ENCODE measurements around the gene ULBP2. TPM values are rescaled to one million over a fixed set of nuclear protein-coding genes. Genes with fewer than 3 reads are reported as not detected.

Gene ULBP2
- total RNA-seq, 2 experiments from 2014 or later = 0.60 to 2.6 TPM

DNA sequence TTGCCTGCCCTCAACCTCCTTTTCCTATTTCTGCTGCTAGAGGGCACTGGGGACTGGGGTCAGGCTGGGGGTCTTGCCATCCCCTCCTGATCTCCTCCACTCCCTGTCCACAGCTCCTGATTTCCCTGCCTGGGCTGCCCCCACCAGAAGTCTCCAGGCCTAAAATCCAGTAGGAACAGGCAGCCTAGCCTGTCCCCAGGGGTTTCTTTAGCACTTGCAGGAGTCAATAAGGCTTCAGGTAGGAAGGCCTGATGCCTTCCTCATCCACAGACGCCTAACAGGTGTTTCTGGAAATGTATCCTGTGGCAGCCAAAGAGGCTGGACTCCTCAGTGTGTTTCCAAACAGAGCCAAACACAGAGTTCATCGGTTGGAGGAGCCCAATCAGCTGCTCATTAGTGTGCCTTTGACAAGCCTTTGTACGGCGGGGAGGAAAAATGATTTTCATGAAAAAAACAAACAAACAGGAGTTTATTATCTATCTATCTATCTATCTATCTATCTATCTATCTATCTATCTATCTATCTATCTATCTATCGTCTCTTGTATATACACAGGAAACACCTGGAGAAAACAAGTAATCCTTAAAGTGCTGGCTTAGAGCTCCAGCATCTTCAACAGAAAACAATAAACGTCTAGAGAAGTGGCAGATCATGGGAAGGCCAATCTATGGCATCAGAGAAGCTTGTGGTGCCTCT, 40.2 kb upstream of the ULBP2 start:
- Histone ChIP-seq H3K79me2 (ENCODE audit: insufficient read depth, low read depth, low read length) (no peaks in the 10 kb centered on the region), H2AFZ (ENCODE audit: low read length) (no peak overlapping the region), H3K4me3 (ENCODE audit: low read depth, low read length, poor library complexity, severe bottlenecking) (no peak overlapping the region), H3K9me3 (ENCODE audit: low read length) (no peaks in the 10 kb centered on the region), H3K4me2 (ENCODE audit: low read length) (no peak overlapping the region), H3K36me3 (ENCODE audit: insufficient read depth, low read length) (no peaks in the 10 kb centered on the region), H3K27ac (ENCODE audit: low read depth, low read length, poor library complexity, severe bottlenecking) (no peak overlapping the region), H4K20me1 (ENCODE audit: insufficient read depth, low read length) (no peaks in the 10 kb centered on the region), H3K9me2 (ENCODE audit: insufficient read depth, low read length) (no peaks in the 10 kb centered on the region), H3K4me1 (ENCODE audit: insufficient read depth, low read length, poor library complexity, severe bottlenecking) (no peaks in the 10 kb centered on the region)
- intact Hi-C loops (cut with micrococcal nuclease; ENCODE audit: unreplicated experiment) = no loop called here
- ChIA-PET CTCF (ENCODE audit: unreplicated experiment) (no interaction called here), POLR2A (no interaction called here)
- TF ChIP-seq EZH2phosphoT487 (IDR thresholded peaks at IDR 0.05; ENCODE audit: borderline replicate concordance, low read depth, low read length) = no peak
- no peak for TF ChIP-seq CTCF (conservative IDR thresholded peaks at IDR 0.05; ENCODE audit: low read length)
- BruUV-seq (replicated peaks) = no TSS peak
- no peak for DNase-seq (ENCODE audit: low spot score)

DNA sequence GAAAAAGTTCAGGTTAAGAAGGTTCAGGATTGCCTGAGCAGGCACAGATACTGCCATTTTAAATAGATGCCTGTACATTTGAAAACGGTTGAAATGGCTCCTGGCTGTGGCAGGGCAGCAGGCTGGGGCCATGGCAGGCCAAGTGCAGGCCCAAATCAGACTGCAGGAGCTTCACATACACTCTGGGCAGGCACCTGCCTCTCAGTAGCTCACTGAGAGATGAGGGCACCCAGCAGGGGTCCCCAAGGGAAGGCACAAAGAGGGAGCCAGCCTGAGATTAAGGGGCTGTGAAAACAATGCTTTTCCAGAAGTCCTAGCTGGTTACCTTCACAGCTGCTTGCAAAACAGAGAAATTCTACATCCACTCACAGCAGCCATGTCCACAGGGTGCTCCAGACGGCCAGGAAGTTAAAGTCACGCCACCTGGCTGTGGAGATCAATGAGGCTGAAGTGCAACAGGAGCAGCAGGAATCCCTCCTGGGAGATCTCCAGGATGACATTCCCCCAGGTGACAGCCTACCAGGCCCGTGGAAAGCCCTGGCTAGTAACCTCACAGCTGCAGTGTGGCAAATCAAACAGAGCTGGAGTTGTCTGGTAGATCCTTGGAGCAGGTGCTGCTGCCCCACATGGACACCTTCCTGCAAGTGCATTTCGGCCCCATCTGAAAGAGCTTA, 37.7 kb upstream of the ULBP2 start:
- Histone ChIP-seq H3K9me2 (ENCODE audit: insufficient read depth, low read length) (no peaks in the 10 kb centered on the region), H3K4me3 (ENCODE audit: low read depth, low read length, poor library complexity, severe bottlenecking) (no peak overlapping the region), H3K36me3 (ENCODE audit: insufficient read depth, low read length) (no peaks in the 10 kb centered on the region), H3K79me2 (ENCODE audit: insufficient read depth, low read depth, low read length) (no peaks in the 10 kb centered on the region), H2AFZ (ENCODE audit: low read length) (no peak overlapping the region), H4K20me1 (ENCODE audit: insufficient read depth, low read length) (no peaks in the 10 kb centered on the region), H3K4me2 (ENCODE audit: low read length) (no peak overlapping the region), H3K9me3 (ENCODE audit: low read length) (0 out of 2 replicates have a peak, but pooled peaks cover 10% of the 10 kb centered on the region), H3K4me1 (ENCODE audit: insufficient read depth, low read length, poor library complexity, severe bottlenecking) (no peaks in the 10 kb centered on the region), H3K27ac (ENCODE audit: low read depth, low read length, poor library complexity, severe bottlenecking) (no peak overlapping the region)
- TF ChIP-seq EZH2phosphoT487 (IDR thresholded peaks at IDR 0.05; ENCODE audit: borderline replicate concordance, low read depth, low read length) (no peak), CTCF (conservative IDR thresholded peaks at IDR 0.05; ENCODE audit: low read length) (peak; percentile 29; the same call in 1 of the 2 replicates)
- BruUV-seq (replicated peaks) = no TSS peak
- CTCF ChIA-PET (ENCODE audit: unreplicated experiment) = no interaction called here
- intact Hi-C loops (cut with micrococcal nuclease; ENCODE audit: unreplicated experiment) = no loop called here
- POLR2A ChIA-PET = interaction anchor here (0.6 kb wide), 1 partner anchor 88 kb away, joined by 5 read pairs; no protein-coding TSS in a partner anchor
- DNase-seq (ENCODE audit: low spot score) = no peak
